HepG2 (cell line): ENCODE data around the gene SPATA13. TPM values are rescaled to one million over a fixed set of nuclear protein-coding genes. Genes with fewer than 3 reads are reported as not detected.

Experiments used
- ATAC-seq: fragments of 200-7000 bp; cut with Tn5 transposase; 3 replicates; pipeline ENCODE4 v1.9.1; 2020; ENCODE audit warnings: mild to moderate bottlenecking, moderate library complexity
- BruUV-seq: library from RNA; stranded (reverse); fragments of 400-500 nt; replicated peaks from 2 replicates; lab custom pipeline; 2021; lab: Mats Ljungman, UMichigan
- CTCF ChIA-PET: fragments of 300-600 bp; formaldehyde crosslinking; extraction: SDS; loops from one replicate; lab custom pipeline; 2021; ENCODE audit warnings: low total read pairs, inconsistent platforms, low intra/inter-chr PET ratio; lab: Yijun Ruan, JAX
- POLR2A ChIA-PET: fragments of 350-600 bp; sonication (Branson Sonifier 250); formaldehyde crosslinking; loops from one replicate; lab custom pipeline; 2020; ENCODE audit warnings: antibody characterized with exemption, inconsistent platforms; lab: Yijun Ruan, JAX
- DNase-seq: peaks from one replicate; pipeline ENCODE4 v3.0.0-alpha.2; 2015; ENCODE audit warnings: low spot score
- FAIRE-seq: peaks from 3 replicates; lab custom pipeline; 2011; peaks lifted over from hg19 to GRCh38; lab: Jason Lieb, UNC
- H2AFZ ChIP-seq: one replicate; pipeline ENCODE4 v1.6.1; 2011; ENCODE audit warnings: low read length, inconsistent platforms
- H3K27ac ChIP-seq: fragments of 300-600 bp; 3 replicates; pipeline ENCODE4 v1.8.0; 2011; ENCODE audit warnings: mixed run types, mild to moderate bottlenecking, mixed read lengths, low read length, inconsistent platforms; ENCODE audit not compliant: insufficient read depth; ENCODE audit errors: extremely low read length
- H3K27me3 ChIP-seq, 2 experiments: fragments of 200-600 bp in 1 of 2; 2 replicates in 1 of 2; 3 replicates in 1 of 2; pipeline versions ENCODE4 v1.6.0 to v1.8.0; 2011; ENCODE audit warnings: low read length in 2 of 2, mild to moderate bottlenecking in 2 of 2, moderate library complexity in 2 of 2, inconsistent platforms in 1 of 2; ENCODE audit not compliant: insufficient read depth in 2 of 2, control insufficient read depth in 1 of 2
- H3K36me3 ChIP-seq, 2 experiments: fragments of 200-600 bp in 1 of 2; replicated peaks in 1 of 2; 2 replicates in 1 of 2; 3 replicates in 1 of 2; pipeline versions ENCODE4 v1.5.1 to v1.8.0; 2011; ENCODE audit warnings: low read length in 2 of 2, inconsistent platforms in 1 of 2; ENCODE audit not compliant: insufficient read depth in 2 of 2, control insufficient read depth in 1 of 2
- H3K4me1 ChIP-seq: 2 replicates; pipeline ENCODE4 v1.5.1; 2012; ENCODE audit warnings: low read length, inconsistent platforms; ENCODE audit not compliant: insufficient read depth
- H3K4me2 ChIP-seq: 2 replicates; pipeline ENCODE4 v1.6.0; 2011; ENCODE audit warnings: low read depth, low read length, inconsistent platforms
- H3K4me3 ChIP-seq, 3 experiments: fragments of 200-600 bp in 1 of 3; sonication (generic), shearing (Covaris generic) in 1 of 3; replicated peaks in 1 of 3; 2 replicates each; pipeline ENCODE4 v1.5.1; 2011 to 2016; ENCODE audit warnings: low read length in 3 of 3, inconsistent platforms in 2 of 3, low read depth in 2 of 3, mild to moderate bottlenecking in 2 of 3, control low read depth in 1 of 3, mixed read lengths in 1 of 3; ENCODE audit not compliant: insufficient read depth in 1 of 3
- H3K79me2 ChIP-seq: one replicate; pipeline ENCODE4 v1.6.1; 2011; ENCODE audit warnings: low read length, inconsistent platforms; ENCODE audit not compliant: insufficient read depth
- H3K9ac ChIP-seq: 2 replicates; pipeline ENCODE4 v1.6.0; 2011; ENCODE audit warnings: mild to moderate bottlenecking, low read depth, low read length, inconsistent platforms; ENCODE audit not compliant: insufficient read depth
- H3K9me3 ChIP-seq: 2 replicates; pipeline ENCODE4 v1.5.1; 2012; ENCODE audit warnings: mild to moderate bottlenecking, low read length
- H4K20me1 ChIP-seq: 2 replicates; pipeline ENCODE4 v1.6.0; 2011; ENCODE audit warnings: inconsistent platforms, mild to moderate bottlenecking, low read length, moderate library complexity; ENCODE audit not compliant: insufficient read depth
- AGO2 ChIP-seq: fragments of 200-400 bp; formaldehyde crosslinking; optimal IDR thresholded peaks from 2 replicates; pipeline ENCODE3; 2017; ENCODE audit warnings: mild to moderate bottlenecking, low read depth, low read length, moderate library complexity
- KLF6 ChIP-seq: IDR thresholded peaks from 2 replicates; pipeline ENCODE4 v1.8.0; 2016; ENCODE audit warnings: missing biosample characterization, missing genetic modification reagents
- MATR3 ChIP-seq: sonication (generic); formaldehyde crosslinking; IDR thresholded peaks from 2 replicates; pipeline ENCODE4 v1.4.0; 2020; ENCODE audit warnings: missing genetic modification reagents
- MED8 ChIP-seq: sonication (generic); formaldehyde crosslinking; IDR thresholded peaks from 2 replicates; pipeline ENCODE4 v1.8.1; 2023; ENCODE audit warnings: mild to moderate bottlenecking, missing genetic modification reagents; ENCODE audit not compliant: insufficient replicate concordance
- MYNN ChIP-seq: sonication (generic); formaldehyde crosslinking; IDR thresholded peaks from 2 replicates; pipeline ENCODE4 v1.4.0; 2020; ENCODE audit warnings: mild to moderate bottlenecking, low read depth, missing genetic modification reagents
- RELA ChIP-seq: sonication (generic); formaldehyde crosslinking; IDR thresholded peaks from 2 replicates; pipeline ENCODE4 v1.4.0; 2020; ENCODE audit warnings: missing genetic modification reagents
- ZNF292 ChIP-seq: sonication (generic); formaldehyde crosslinking; IDR thresholded peaks from 2 replicates; pipeline ENCODE4 v1.8.1; 2022; ENCODE audit warnings: mild to moderate bottlenecking, low read depth, missing genetic modification reagents, borderline replicate concordance
- WGBS: methylation state at CpG from one replicate; pipeline ENCODE4 v1.1.6; 2017; ENCODE audit warnings: low lambda C conversion rate; 5-methylcytosine and 5-hydroxymethylcytosine counted together
- in situ Hi-C: cut with HindIII; loops from 2 replicates; pipeline ENCODE4 v1.10.0; 2017; ENCODE audit warnings: low pct_unique_long_range_greater_than_20kb; ENCODE audit not compliant: extremely low pct_ligation_motif_present
- intact Hi-C: fragments of 100-400 bp; cut with micrococcal nuclease; formaldehyde crosslinking; loops from one replicate; pipeline ENCODE4 v1.10.0; 2022; ENCODE audit not compliant: unreplicated experiment
- polyA plus RNA-seq, 8 experiments: library from polyadenylated mRNA; depleted of rRNA in 3 of 8; stranded (reverse) in 7 of 8; unstranded in 1 of 8; fragments of >200 nt; fragmentation: Illumina TruSeq in 4 of 8; extraction: Trizol in 4 of 8; gene quantifications; 2 replicates each; pipeline versions ENCODE4 v1.2.1 to v1.2.3, GENCODE V29; 2011 to 2016; ENCODE audit warnings: low read depth in 4 of 8, missing spikeins in 1 of 8, mixed read lengths in 1 of 8; ENCODE audit not compliant: insufficient read depth in 1 of 8
- total RNA-seq, 5 experiments: library from RNA; depleted of rRNA; stranded (reverse); fragments of >200 nt; fragmentation: Illumina TruSeq; extraction: Trizol; gene quantifications; 2 replicates each; pipeline ENCODE4 v1.2.3, GENCODE V29; 2016; ENCODE audit warnings: low read depth in 1 of 5
- TF ChIP-seq, protein P1 (sequence below): sonication (generic); formaldehyde crosslinking; IDR thresholded peaks from 2 replicates; pipeline ENCODE4 v1.4.0; 2020; ENCODE audit warnings: mild to moderate bottlenecking, missing genetic modification reagents

The SPATA13 gene
- total and polyA plus RNA-seq, 2 of the 13 experiments (the other 11 are each of a cell fraction or from before 2014, with no cell fraction given), result 11.3 to 14.2 TPM

DNA sequence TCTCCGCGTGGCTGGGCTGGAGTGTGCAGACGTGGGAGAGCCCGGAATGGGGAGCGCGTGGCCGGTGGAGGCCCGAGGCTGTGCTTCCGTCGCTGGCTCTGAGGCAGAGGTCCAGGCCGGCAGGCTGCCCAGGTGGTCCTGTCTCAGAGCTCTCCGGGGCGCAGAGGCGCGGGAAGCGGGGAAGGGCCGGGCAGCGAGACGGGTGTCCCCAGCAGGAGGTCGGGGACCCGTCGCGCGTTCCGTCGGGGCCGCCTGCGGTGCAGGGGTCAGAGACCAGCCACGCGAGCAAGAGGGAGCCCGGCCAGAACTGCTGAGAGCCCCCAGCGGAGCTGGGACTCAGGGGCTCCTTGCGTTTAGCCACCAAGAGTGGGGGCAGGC lies 147.5 kb downstream of the SPATA13 start:
- peak; percentile 45 for ATAC-seq
- no peak for FAIRE-seq
- intact Hi-C loops, result no loop called here
- no peaks in the 10 kb centered on the region for H3K9me3 ChIP-seq
- no peak overlapping the region for H3K4me3 ChIP-seq
- no peaks in the 10 kb centered on the region for H4K20me1 ChIP-seq
- no peak overlapping the region for H3K27ac ChIP-seq
- H3K36me3 ChIP-seq, result peaks cover 2 to 17% of the 10 kb centered on the region in 2 experiments; a peak in 4 of 5 replicates
- no peak overlapping the region for H3K4me2 ChIP-seq
- H3K9ac ChIP-seq, result no peak overlapping the region
- peaks cover 8% of the 10 kb centered on the region for H3K4me1 ChIP-seq
- TF ChIP-seq KLF6 (CRISPR knock-in tag) (no peak), AGO2 (peak; percentile 73)
- no peak for DNase-seq
- no TSS peak for BruUV-seq
- H2AFZ ChIP-seq, result no peak overlapping the region
- in situ Hi-C loops, result no loop called here
- no peaks in the 10 kb centered on the region for H3K27me3 ChIP-seq
- ChIA-PET CTCF (no interaction called here), POLR2A (no interaction called here)
- 86% methylated on average over 33 of the region's 33 CpGs for WGBS
- H3K79me2 ChIP-seq, result no peaks in the 10 kb centered on the region

DNA sequence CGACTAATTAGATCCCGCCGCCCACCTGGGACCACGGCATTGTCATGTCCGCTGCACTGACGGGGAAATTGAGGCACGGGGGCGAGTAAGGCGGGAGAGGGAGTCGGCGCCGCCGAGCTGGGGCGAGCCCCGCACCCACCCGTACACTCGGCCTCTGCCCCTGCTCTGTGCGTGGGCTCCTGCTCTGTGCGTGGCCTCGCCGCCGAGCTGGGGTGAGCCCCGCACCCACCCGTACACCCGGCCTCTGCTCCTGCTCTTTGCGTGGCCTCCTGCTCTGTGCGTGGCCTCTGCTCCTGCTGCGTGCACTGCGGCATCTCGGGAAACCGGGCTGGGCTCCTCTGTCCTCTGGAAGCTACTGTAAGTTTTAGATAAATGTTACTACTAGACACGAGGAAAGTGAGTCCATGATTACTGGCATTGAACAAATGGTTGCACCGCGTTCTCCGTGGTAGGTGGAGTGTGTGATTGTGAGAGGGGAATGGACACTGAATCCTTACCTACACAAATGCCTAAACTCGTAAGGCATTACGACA lies 148.0 kb downstream of the SPATA13 start:
- Histone ChIP-seq H3K4me1 (peaks cover 8% of the 10 kb centered on the region), H3K79me2 (no peaks in the 10 kb centered on the region), H3K4me3 (no peak overlapping the region), H3K27me3 (no peaks in the 10 kb centered on the region), H3K9ac (no peak overlapping the region), H3K27ac (no peak overlapping the region), H3K36me3 (peaks cover 0 to 12% of the 10 kb centered on the region in 2 experiments; a peak in 2 of 5 replicates), H4K20me1 (no peaks in the 10 kb centered on the region), H2AFZ (no peak overlapping the region), H3K9me3 (no peaks in the 10 kb centered on the region), H3K4me2 (no peak overlapping the region)
- intact Hi-C loops (no loop called here), in situ Hi-C loops (no loop called here)
- ChIA-PET CTCF (no interaction called here), POLR2A (no interaction called here)
- DNase-seq, result no peak
- peak; percentile 25 for ATAC-seq
- BruUV-seq, result no TSS peak
- 94% methylated on average over 16 of the region's 37 CpGs for WGBS
- FAIRE-seq, result no peak
- TF ChIP-seq MYNN (no peak), RELA (CRISPR knock-in tag) (no peak), MED8 (CRISPR knock-in tag) (no peak), MATR3 (CRISPR knock-in tag) (no peak), ZNF292 (CRISPR knock-in tag) (no peak)
- TF ChIP-seq, protein P1, sequence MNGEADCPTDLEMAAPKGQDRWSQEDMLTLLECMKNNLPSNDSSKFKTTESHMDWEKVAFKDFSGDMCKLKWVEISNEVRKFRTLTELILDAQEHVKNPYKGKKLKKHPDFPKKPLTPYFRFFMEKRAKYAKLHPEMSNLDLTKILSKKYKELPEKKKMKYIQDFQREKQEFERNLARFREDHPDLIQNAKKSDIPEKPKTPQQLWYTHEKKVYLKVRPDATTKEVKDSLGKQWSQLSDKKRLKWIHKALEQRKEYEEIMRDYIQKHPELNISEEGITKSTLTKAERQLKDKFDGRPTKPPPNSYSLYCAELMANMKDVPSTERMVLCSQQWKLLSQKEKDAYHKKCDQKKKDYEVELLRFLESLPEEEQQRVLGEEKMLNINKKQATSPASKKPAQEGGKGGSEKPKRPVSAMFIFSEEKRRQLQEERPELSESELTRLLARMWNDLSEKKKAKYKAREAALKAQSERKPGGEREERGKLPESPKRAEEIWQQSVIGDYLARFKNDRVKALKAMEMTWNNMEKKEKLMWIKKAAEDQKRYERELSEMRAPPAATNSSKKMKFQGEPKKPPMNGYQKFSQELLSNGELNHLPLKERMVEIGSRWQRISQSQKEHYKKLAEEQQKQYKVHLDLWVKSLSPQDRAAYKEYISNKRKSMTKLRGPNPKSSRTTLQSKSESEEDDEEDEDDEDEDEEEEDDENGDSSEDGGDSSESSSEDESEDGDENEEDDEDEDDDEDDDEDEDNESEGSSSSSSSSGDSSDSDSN (CRISPR knock-in tag), result no peak
